HG03571 (cell line): Measurements from ENCODE around the gene ADD1.
A peak's percentile ranks its signal among the peaks of the same experiment; 100 is the strongest.

Experiments
- ATAC-seq: cut with Tn5 transposase; IDR thresholded peaks from one replicate; pipeline ENCODE4 v1.9.1; 2021; ENCODE audit not compliant: unreplicated experiment

ADD1 gene

GRCh38 chr4:2834001-2834921 lies 9.4 kb upstream of the ADD1 start:
- no peak for ATAC-seq

GRCh38 chr4:2835978-2836377 lies 7.7 kb upstream of the ADD1 start:
- no peak for ATAC-seq

- no peak for ATAC-seq
These were observed 7.2 kb upstream of the ADD1 start for GRCh38 chr4:2836391-2836859.

GRCh38 chr4:2837110-2837903 lies 6.3 kb upstream of the ADD1 start:
- no peak for ATAC-seq

GRCh38 chr4:2837904-2838496 lies 5.6 kb upstream of the ADD1 start:
- no peak for ATAC-seq

- ATAC-seq, result no peak
These were observed 4.6 kb upstream of the ADD1 start for GRCh38 chr4:2839060-2839459.

- no peak for ATAC-seq
These were observed 869 bp upstream of the ADD1 start for GRCh38 chr4:2842687-2843262.

- ATAC-seq, result peak; percentile 17
These were observed 419 bp downstream of the ADD1 start for GRCh38 chr4:2843941-2844584.

- ATAC-seq, result no peak
These were observed 2.5 kb downstream of the ADD1 start for GRCh38 chr4:2846172-2846571.

- ATAC-seq, result no peak
These were observed 3.7 kb downstream of the ADD1 start for GRCh38 chr4:2847302-2847871.

GRCh38 chr4:2848449-2848848 lies 4.8 kb downstream of the ADD1 start:
- ATAC-seq, result no peak

GRCh38 chr4:2849267-2850152 lies 5.9 kb downstream of the ADD1 start:
- no peak for ATAC-seq

- ATAC-seq, result no peak
These were observed 7.5 kb downstream of the ADD1 start for GRCh38 chr4:2850966-2851798.

GRCh38 chr4:2852481-2852921 lies 8.9 kb downstream of the ADD1 start:
- peak; percentile 43 for ATAC-seq

- no peak for ATAC-seq
These were observed 11.9 kb downstream of the ADD1 start for GRCh38 chr4:2855584-2855983.

- no peak for ATAC-seq
These were observed 12.6 kb downstream of the ADD1 start for GRCh38 chr4:2856266-2856665.

GRCh38 chr4:2857349-2857927 lies 13.8 kb downstream of the ADD1 start:
- no peak for ATAC-seq
